GM21360 (cell line): Measurements from ENCODE around the gene GMCL2.

ENCODE experiments used
- ATAC-seq: cut with Tn5 transposase; IDR thresholded peaks from one replicate; pipeline ENCODE4 v1.9.1; 2021; ENCODE audit warnings: mild to moderate bottlenecking, moderate library complexity; ENCODE audit not compliant: unreplicated experiment

Gene GMCL2

DNA sequence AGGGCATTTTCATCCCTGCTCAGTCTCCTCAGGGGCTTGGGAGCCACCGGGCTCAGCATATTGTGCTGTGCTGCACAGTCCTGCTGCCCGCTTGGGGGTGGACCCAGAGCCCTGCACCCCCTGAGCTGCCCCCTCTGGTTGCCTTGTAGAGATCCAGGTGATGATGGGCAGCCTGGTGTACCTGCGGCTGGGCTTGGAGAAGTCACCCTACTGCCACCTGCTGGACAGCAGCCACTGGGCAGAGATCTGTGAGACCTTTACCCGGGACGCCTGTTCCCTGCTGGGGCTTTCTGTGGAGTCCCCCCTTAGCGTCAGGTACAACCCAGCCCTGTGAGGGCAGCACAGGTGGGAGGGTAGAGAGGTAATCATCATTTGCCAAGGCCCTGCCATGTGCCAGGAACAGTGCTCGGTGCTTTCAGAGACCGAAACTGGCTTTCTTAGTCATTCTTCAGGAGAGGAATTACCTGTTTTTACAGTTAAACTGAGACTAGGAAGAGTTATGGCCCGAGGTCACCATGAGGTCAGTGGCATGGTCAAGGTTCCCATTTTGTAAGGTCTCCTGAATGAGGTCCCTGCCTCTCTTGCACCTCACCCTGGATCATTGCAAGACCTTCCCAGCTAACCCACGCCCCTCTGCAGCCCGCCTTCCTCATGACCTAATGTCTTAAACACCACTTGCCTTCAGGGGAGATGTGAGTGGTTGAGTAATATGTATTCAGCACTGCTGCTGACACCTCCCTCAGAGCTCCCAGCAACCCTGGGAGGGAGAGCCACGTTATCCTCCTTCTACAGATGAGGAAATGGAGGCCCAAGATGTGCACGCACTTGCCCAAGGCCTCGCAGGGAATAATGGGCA is 41.0 kb downstream of the GMCL2 start:
- ATAC-seq = no peak

DNA sequence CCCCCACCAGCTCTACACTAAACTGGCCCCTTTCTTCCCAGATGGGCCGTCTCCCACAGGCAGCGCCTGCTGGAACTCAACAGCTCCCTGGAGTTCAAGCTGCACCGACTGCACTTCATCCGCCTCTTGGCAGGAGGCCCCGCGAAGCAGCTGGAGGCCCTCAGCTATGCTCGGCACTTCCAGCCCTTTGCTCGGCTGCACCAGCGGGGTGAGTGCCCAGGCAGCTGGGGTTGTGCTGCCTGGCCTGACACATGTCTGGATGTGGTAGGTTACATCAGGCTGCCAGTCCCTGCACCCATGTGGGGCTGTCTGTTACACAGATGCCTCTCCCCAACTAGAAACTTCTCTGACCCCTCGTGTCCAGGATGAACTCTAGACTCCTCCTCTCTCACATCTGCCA is 43.3 kb downstream of the GMCL2 start:
- ATAC-seq = no peak

DNA sequence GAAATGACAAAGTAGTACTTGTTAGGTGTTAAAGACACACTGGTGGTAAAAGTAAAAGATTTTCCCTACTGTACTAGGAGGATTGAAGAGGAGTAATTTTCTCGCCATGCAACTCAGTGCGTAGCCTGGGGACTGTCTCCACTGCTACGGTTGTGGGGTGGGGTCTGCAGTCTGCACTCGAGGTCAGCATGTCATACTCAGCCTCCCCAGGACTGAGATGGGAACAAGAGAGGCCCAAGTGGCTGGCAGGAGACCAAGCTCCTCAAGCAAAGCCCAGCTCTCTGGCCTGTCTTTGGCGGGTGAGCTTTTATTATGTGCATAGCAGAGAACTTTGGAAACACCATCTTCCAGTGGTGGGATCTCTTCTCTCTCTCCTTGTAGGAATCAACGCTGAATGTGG is 43.9 kb downstream of the GMCL2 start:
- no peak for ATAC-seq

DNA sequence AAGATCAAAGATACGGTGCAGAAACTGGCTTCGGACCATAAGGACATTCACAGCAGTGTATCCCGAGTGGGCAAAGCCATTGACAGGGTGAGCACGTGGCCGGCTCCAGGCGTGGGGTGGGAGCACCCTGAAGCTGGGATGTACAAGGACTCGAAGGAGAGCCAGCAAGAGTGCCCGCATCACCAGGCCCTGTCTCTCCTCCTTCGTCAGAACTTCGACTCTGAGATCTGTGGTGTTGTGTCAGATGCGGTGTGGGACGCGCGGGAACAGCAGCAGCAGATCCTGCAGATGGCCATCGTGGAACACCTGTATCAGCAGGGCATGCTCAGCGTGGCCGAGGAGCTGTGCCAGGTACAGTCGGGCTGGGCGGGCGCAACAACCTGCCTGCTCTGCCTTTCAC is 44.5 kb downstream of the GMCL2 start:
- ATAC-seq = no peak

DNA sequence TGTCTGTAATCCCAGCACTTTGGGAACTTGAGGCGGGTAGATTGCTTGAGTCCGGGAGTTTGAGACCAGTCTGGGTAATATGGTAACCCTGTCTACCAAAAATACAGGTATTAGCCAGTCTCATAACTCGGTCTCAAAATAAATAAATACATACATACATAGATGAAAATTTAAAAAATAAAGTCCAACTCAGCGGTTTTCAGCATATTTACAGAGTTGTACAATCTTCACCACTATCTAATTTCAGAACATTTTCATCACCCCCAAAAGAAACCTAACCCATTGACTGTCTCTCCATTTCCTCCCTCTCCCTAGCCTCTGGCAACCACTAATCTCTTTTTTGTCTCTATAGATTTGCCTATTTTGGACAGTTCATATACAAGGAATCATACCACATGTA is 45.6 kb downstream of the GMCL2 start:
- no peak for ATAC-seq

DNA sequence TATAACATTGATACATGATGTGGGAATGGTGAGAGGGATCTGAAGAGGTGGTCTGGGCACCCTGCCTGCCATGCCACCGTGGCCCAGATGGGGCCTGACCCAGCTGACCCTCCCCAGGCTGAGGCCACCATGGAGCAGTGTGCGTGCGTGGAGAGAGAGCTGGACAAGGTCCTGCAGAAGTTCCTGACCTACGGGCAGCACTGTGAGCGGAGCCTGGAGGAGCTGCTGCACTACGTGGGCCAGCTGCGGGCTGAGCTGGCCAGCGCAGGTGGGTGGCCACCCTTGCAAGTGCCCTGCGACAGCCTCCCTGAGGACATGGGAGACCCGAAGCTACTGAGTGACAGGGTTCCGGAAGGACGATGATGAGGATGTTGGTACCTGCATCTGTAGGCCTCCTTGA is 49.2 kb downstream of the GMCL2 start:
- no peak for ATAC-seq

DNA sequence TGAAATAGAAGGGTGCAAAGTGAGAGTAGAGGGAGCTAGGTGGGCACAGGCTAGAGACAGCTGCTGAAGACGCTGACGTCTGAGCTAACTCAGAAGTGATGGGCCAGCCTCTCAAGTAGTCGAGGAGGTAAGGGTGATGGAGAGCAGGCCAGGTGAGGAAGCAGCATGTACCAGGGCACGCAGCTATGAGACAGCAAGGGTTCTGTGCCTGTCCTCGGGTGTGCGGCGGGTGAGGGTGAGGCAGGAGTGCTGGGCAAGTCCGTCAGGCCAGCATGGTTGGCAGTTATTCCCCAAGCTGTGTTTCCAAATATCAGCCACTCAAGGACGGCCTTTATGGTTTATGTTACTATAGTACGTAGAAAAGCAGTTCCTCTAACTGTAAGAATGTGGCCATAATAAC is 50.2 kb downstream of the GMCL2 start:
- no peak for ATAC-seq
